Measurements from ENCODE around the gene CBLB. TPM values are rescaled to one million over a fixed set of nuclear protein-coding genes. Genes with fewer than 3 reads are reported as not detected.

The CBLB gene
- total RNA-seq, 1 donor from 2014 or later = 45.9 TPM

DNA sequence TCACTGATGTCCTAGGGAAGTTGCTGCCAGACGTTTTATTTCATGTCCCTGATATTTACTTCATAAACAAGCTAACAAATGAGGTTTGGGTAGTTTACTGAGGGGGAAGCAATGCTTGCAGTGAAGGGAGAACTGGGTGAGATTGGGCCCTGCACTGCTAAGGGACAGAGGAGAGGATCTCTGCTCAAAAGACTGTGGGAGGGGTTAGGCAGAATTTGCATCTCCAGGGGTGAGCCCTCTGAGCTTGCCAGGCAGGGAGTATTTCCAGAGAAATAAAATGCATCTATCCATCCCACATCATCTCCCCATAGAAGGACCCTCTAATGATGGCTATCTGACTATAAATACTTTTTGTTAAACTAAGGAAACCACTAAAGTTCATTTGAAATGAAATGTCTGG is 215.6 kb downstream of the CBLB start:
- no peak for FAIRE-seq

DNA sequence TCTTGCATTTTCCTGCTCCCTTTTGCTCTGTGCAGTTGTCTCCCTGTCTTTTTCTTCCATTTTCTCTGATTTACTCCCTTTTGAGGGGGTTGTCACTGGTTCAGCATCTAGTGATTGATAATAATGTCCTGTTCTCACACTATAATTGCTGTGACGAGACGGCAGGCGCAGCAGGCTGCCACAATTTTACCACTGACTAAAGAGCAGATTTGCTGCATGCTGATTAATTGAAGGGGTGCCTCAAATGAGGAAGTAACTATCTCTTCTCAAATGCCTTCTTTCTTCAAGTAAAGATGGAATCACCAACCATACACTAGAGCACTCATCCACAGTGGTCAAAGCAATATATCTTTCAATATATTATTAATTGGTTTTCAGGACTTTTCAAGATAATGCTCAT is 219.3 kb downstream of the CBLB start:
- Histone ChIP-seq H3K79me2 (ENCODE audit: insufficient read depth, low read length) (no peaks in the 10 kb centered on the region), H3K27me3 (ENCODE audit: insufficient read depth, low read length) (no peaks in the 10 kb centered on the region), H2AFZ (ENCODE audit: low read depth, low read length) (no peak overlapping the region), H3K4me2 (ENCODE audit: low read length) (no peak overlapping the region), H3K9ac (ENCODE audit: low read length) (no peak overlapping the region), H3K36me3 (ENCODE audit: insufficient read depth, low read length) (no peaks in the 10 kb centered on the region), H3K4me3 (ENCODE audit: insufficient read depth, low read depth, low read length) (no peak overlapping the region), H4K20me1 (ENCODE audit: insufficient read depth, low read length) (no peaks in the 10 kb centered on the region), H3K4me1 (ENCODE audit: insufficient read depth, low read length) (peaks cover 9% of the 10 kb centered on the region), H3K27ac (ENCODE audit: low read depth, low read length) (no peak overlapping the region), H3K9me3 (ENCODE audit: insufficient read depth, low read depth, low read length) (no peaks in the 10 kb centered on the region)
- no peaks in the 10 kb centered on the region for H3K27me3 Mint-ChIP-seq (ENCODE audit: low read depth, unreplicated experiment)
- H3K4me1 Mint-ChIP-seq (ENCODE audit: low read depth, unreplicated experiment) = peaks cover 23% of the 10 kb centered on the region
- no peaks in the 10 kb centered on the region for H3K9me3 Mint-ChIP-seq (ENCODE audit: unreplicated experiment)
- H3K27ac Mint-ChIP-seq (ENCODE audit: unreplicated experiment) = no peak overlapping the region
- FAIRE-seq (no peak), DNase-seq (ENCODE audit: low read depth) (no peak)
- TF ChIP-seq EZH2 (IDR thresholded peaks at IDR 0.05; ENCODE audit: insufficient read depth, low read length) = no peak
- TF ChIP-seq, protein P1, sequence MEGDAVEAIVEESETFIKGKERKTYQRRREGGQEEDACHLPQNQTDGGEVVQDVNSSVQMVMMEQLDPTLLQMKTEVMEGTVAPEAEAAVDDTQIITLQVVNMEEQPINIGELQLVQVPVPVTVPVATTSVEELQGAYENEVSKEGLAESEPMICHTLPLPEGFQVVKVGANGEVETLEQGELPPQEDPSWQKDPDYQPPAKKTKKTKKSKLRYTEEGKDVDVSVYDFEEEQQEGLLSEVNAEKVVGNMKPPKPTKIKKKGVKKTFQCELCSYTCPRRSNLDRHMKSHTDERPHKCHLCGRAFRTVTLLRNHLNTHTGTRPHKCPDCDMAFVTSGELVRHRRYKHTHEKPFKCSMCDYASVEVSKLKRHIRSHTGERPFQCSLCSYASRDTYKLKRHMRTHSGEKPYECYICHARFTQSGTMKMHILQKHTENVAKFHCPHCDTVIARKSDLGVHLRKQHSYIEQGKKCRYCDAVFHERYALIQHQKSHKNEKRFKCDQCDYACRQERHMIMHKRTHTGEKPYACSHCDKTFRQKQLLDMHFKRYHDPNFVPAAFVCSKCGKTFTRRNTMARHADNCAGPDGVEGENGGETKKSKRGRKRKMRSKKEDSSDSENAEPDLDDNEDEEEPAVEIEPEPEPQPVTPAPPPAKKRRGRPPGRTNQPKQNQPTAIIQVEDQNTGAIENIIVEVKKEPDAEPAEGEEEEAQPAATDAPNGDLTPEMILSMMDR (IDR thresholded peaks at IDR 0.05; ENCODE audit: insufficient read depth, low read depth, low read length) = no peak
- H3K36me3 Mint-ChIP-seq (ENCODE audit: low read depth, unreplicated experiment) = no peaks in the 10 kb centered on the region
- no peak overlapping the region for H3K4me3 Mint-ChIP-seq (ENCODE audit: unreplicated experiment)

More for the DNA sequence above, 215.6 kb downstream of the CBLB start:
- no peak overlapping the region for H3K4me2 ChIP-seq (ENCODE audit: low read length)
- no peaks in the 10 kb centered on the region for H3K9me3 ChIP-seq (ENCODE audit: insufficient read depth, low read depth, low read length)
- H2AFZ ChIP-seq (ENCODE audit: low read depth, low read length) = no peak overlapping the region
- H4K20me1 ChIP-seq (ENCODE audit: insufficient read depth, low read length) = no peaks in the 10 kb centered on the region
- no peaks in the 10 kb centered on the region for H3K79me2 ChIP-seq (ENCODE audit: insufficient read depth, low read length)
- peaks cover under 1% of the 10 kb centered on the region for H3K36me3 Mint-ChIP-seq (ENCODE audit: low read depth, unreplicated experiment)
- no peak overlapping the region for H3K27ac Mint-ChIP-seq (ENCODE audit: unreplicated experiment)
- H3K9me3 Mint-ChIP-seq (ENCODE audit: unreplicated experiment) = no peaks in the 10 kb centered on the region
- peaks cover 5% of the 10 kb centered on the region for H3K4me1 ChIP-seq (ENCODE audit: insufficient read depth, low read length)
- H3K36me3 ChIP-seq (ENCODE audit: insufficient read depth, low read length) = peaks cover 7% of the 10 kb centered on the region
- no peak overlapping the region for H3K27ac ChIP-seq (ENCODE audit: low read depth, low read length)
- no peaks in the 10 kb centered on the region for H3K27me3 ChIP-seq (ENCODE audit: insufficient read depth, low read length)
- no peak overlapping the region for H3K9ac ChIP-seq (ENCODE audit: low read length)
- no peaks in the 10 kb centered on the region for H3K27me3 Mint-ChIP-seq (ENCODE audit: low read depth, unreplicated experiment)
- no peak for DNase-seq (ENCODE audit: low read depth)
- TF ChIP-seq, protein P1 (IDR thresholded peaks at IDR 0.05; ENCODE audit: insufficient read depth, low read depth, low read length) = no peak
- no peak for TF ChIP-seq EZH2 (IDR thresholded peaks at IDR 0.05; ENCODE audit: insufficient read depth, low read length)
- H3K4me3 Mint-ChIP-seq (ENCODE audit: unreplicated experiment) = no peak overlapping the region
- H3K4me1 Mint-ChIP-seq (ENCODE audit: low read depth, unreplicated experiment) = peaks cover 18% of the 10 kb centered on the region
- H3K4me3 ChIP-seq (ENCODE audit: insufficient read depth, low read depth, low read length) = no peak overlapping the region

GRCh38 chr3:105647047-105647446 is 221.8 kb downstream of the CBLB start:
- FAIRE-seq (peak; percentile 67), DNase-seq (ENCODE audit: low read depth) (peak; percentile 93)
- Histone ChIP-seq H3K4me2 (ENCODE audit: low read length) (peak overlapping the region; percentile 20), H3K79me2 (ENCODE audit: insufficient read depth, low read length) (no peaks in the 10 kb centered on the region), H3K27ac (ENCODE audit: low read depth, low read length) (peak overlapping the region; percentile 52), H3K4me3 (ENCODE audit: insufficient read depth, low read depth, low read length) (no peak overlapping the region), H2AFZ (ENCODE audit: low read depth, low read length) (no peak overlapping the region), H3K9me3 (ENCODE audit: insufficient read depth, low read depth, low read length) (no peaks in the 10 kb centered on the region), H4K20me1 (ENCODE audit: insufficient read depth, low read length) (no peaks in the 10 kb centered on the region), H3K27me3 (ENCODE audit: insufficient read depth, low read length) (no peaks in the 10 kb centered on the region), H3K4me1 (ENCODE audit: insufficient read depth, low read length) (peaks cover 9% of the 10 kb centered on the region), H3K9ac (ENCODE audit: low read length) (no peak overlapping the region), H3K36me3 (ENCODE audit: insufficient read depth, low read length) (no peaks in the 10 kb centered on the region)
- no peaks in the 10 kb centered on the region for H3K9me3 Mint-ChIP-seq (ENCODE audit: unreplicated experiment)
- no peaks in the 10 kb centered on the region for H3K36me3 Mint-ChIP-seq (ENCODE audit: low read depth, unreplicated experiment)
- no peaks in the 10 kb centered on the region for H3K27me3 Mint-ChIP-seq (ENCODE audit: low read depth, unreplicated experiment)
- peak overlapping the region; percentile 96 for H3K27ac Mint-ChIP-seq (ENCODE audit: unreplicated experiment)
- peaks cover 23% of the 10 kb centered on the region for H3K4me1 Mint-ChIP-seq (ENCODE audit: low read depth, unreplicated experiment)
- no peak for TF ChIP-seq EZH2 (IDR thresholded peaks at IDR 0.05; ENCODE audit: insufficient read depth, low read length)
- TF ChIP-seq, protein P1 (IDR thresholded peaks at IDR 0.05; ENCODE audit: insufficient read depth, low read depth, low read length) = no peak
- no peak overlapping the region for H3K4me3 Mint-ChIP-seq (ENCODE audit: unreplicated experiment)

All from astrocyte (in vitro differentiated cells and primary cell).